HG03432 (cell line): Measurements from ENCODE around the gene NHP2.
"Not testable (repeated sequence)": the region's sequence is repeated elsewhere in the genome, so short reads cannot be mapped to it uniquely, and the experiment has no call there.

ENCODE experiments used
- ATAC-seq: cut with Tn5 transposase; IDR thresholded peaks from one replicate; pipeline ENCODE4 v1.9.1; 2021; ENCODE audit warnings: mild to moderate bottlenecking, moderate library complexity; ENCODE audit not compliant: unreplicated experiment

NHP2 gene

GRCh38 chr5:178153530-178154340, at the start of gene NHP2:
Gene NHP2 (minus strand): TSS chr5:178153885. CDS start chr5:178153817, 68 bp downstream.
- ATAC-seq = peak; percentile 97

GRCh38 chr5:178202541-178202940, 48.9 kb upstream of the NHP2 start:
- ATAC-seq = no peak

GRCh38 chr5:178201927-178202235, 48.2 kb upstream of the NHP2 start:
- no peak for ATAC-seq

GRCh38 chr5:178201221-178201926, 47.7 kb upstream of the NHP2 start:
- ATAC-seq = no peak

- no peak for ATAC-seq
These were observed 46.1 kb upstream of the NHP2 start for GRCh38 chr5:178199581-178200434.

GRCh38 chr5:178198706-178199105, 45.0 kb upstream of the NHP2 start:
- ATAC-seq = no peak

GRCh38 chr5:178198151-178198550, 44.5 kb upstream of the NHP2 start:
- not testable (repeated sequence) for ATAC-seq

GRCh38 chr5:178196986-178197385, 43.3 kb upstream of the NHP2 start:
- ATAC-seq = no peak

- ATAC-seq = no peak
These were observed 42.7 kb upstream of the NHP2 start for GRCh38 chr5:178196281-178196812.

- ATAC-seq = no peak
These were observed 40.3 kb upstream of the NHP2 start for GRCh38 chr5:178194026-178194425.

GRCh38 chr5:178193251-178193809, 39.6 kb upstream of the NHP2 start:
- no peak for ATAC-seq

GRCh38 chr5:178192787-178193186, 39.1 kb upstream of the NHP2 start:
- ATAC-seq = no peak

- no peak for ATAC-seq
These were observed 38.6 kb upstream of the NHP2 start for GRCh38 chr5:178192244-178192643.

GRCh38 chr5:178191661-178192060, 38.0 kb upstream of the NHP2 start:
- ATAC-seq = no peak

GRCh38 chr5:178189433-178189832, 35.7 kb upstream of the NHP2 start:
- no peak for ATAC-seq

GRCh38 chr5:178187014-178187413, 33.3 kb upstream of the NHP2 start, which contains the start of gene GMCL2:
Gene GMCL2 (minus strand): TSS chr5:178187371. CDS start chr5:178187299, 72 bp downstream.
- no peak for ATAC-seq

GRCh38 chr5:178186427-178186826, 32.7 kb upstream of the NHP2 start:
- no peak for ATAC-seq

GRCh38 chr5:178182158-178182876, 28.6 kb upstream of the NHP2 start:
- no peak for ATAC-seq

- ATAC-seq = no peak
These were observed 26.6 kb upstream of the NHP2 start for GRCh38 chr5:178180141-178180863.
